PC-9 (cell line): ENCODE results near the gene PARK7.

Source experiments
- EZH2 ChIP-seq: fragments of 200-600 bp; sonication (generic); IDR thresholded peaks from 2 replicates; pipeline ENCODE4 v1.8.0; 2017; ENCODE audit warnings: antibody characterized with exemption, low read depth
- TF ChIP-seq, protein P1 (sequence below): fragments of 200-600 bp; sonication (generic); conservative IDR thresholded peaks from 2 replicates; pipeline ENCODE4 v1.6.1; 2017; ENCODE audit warnings: mixed run types, antibody characterized with exemption, mild to moderate bottlenecking, moderate library complexity

DNA sequence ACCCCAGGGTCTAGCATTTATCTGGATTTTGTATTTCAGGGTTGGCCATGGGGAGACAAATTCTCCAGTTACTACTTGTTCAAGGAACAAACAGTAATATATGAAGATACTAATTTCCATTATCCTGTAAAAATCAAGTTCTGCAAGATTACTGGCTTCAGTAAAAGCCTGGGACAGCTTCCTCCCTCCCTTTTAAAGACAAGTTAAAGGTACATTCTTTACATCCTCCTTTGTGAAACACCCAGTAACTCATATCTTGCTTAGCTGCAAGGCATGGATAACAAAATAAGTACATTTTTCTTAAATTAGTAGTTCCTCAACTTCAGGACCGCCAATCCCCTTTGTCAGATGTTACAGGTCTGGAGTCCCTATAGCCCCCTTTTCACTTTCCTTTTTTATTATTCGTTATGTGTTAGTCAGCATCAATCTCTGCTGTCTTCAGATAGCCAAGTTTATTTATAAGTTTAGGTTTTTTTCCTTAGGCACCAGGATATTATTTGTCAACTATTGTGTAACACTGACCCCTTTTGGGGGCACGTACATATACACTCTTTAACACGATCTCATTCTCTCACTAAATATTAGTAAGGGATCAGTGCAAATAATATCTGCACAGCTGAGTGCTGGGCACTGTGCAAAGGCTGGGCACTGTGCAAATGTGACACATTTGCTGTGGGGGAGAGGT lies 54.8 kb downstream of the PARK7 start:
- TF ChIP-seq, protein P1, sequence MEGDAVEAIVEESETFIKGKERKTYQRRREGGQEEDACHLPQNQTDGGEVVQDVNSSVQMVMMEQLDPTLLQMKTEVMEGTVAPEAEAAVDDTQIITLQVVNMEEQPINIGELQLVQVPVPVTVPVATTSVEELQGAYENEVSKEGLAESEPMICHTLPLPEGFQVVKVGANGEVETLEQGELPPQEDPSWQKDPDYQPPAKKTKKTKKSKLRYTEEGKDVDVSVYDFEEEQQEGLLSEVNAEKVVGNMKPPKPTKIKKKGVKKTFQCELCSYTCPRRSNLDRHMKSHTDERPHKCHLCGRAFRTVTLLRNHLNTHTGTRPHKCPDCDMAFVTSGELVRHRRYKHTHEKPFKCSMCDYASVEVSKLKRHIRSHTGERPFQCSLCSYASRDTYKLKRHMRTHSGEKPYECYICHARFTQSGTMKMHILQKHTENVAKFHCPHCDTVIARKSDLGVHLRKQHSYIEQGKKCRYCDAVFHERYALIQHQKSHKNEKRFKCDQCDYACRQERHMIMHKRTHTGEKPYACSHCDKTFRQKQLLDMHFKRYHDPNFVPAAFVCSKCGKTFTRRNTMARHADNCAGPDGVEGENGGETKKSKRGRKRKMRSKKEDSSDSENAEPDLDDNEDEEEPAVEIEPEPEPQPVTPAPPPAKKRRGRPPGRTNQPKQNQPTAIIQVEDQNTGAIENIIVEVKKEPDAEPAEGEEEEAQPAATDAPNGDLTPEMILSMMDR: no peak
- no peak for TF ChIP-seq EZH2
